B cell (primary cell): ENCODE data around the gene RASGRF2. TPM values are rescaled to one million over a fixed set of nuclear protein-coding genes. Genes with fewer than 3 reads are reported as not detected.

Source experiments
- ATAC-seq: fragments of 200-7000 bp; cut with Tn5 transposase; one replicate; pipeline ENCODE4 v1.10.0; 2021; ENCODE audit warnings: low read depth, mild to moderate bottlenecking, moderate number of reproducible peaks, moderate library complexity
- CTCF ChIA-PET: fragments of 350-600 bp; sonication (Branson Sonifier 250); formaldehyde crosslinking; loops from one replicate; lab custom pipeline; 2021; ENCODE audit warnings: antibody characterized with exemption, inconsistent platforms; lab: Charles Lee
- POLR2A ChIA-PET: fragments of 350-600 bp; sonication (Branson Sonifier 250); formaldehyde crosslinking; loops from one replicate; lab custom pipeline; 2021; ENCODE audit warnings: antibody characterized with exemption; lab: Charles Lee
- DNase-seq: peaks from one replicate; pipeline ENCODE4 v3.0.0; 2013
- H2AFZ ChIP-seq: 2 replicates; pipeline ENCODE4 v1.6.1; 2012; ENCODE audit warnings: mild to moderate bottlenecking, low read depth, low read length; ENCODE audit not compliant: insufficient read depth, poor library complexity, severe bottlenecking
- H3K27ac ChIP-seq, 2 donors: 1 replicate in 1 of 2; 2 replicates in 1 of 2; pipeline ENCODE4 v1.5.1; 2012 to 2013; ENCODE audit warnings: low read length in 2 of 2, mild to moderate bottlenecking in 2 of 2, moderate library complexity in 1 of 2
- H3K27me3 ChIP-seq, 4 experiments: fragments of 200-600 bp in 1 of 4; sonication (generic) in 1 of 4; replicated peaks in 1 of 4; 1 replicate in 2 of 4; 2 replicates in 2 of 4; pipeline versions ENCODE4 v1.6.1 to v1.7.0; 2013 to 2016; ENCODE audit warnings: low read length in 3 of 4, mild to moderate bottlenecking in 2 of 4, mixed read lengths in 1 of 4, moderate library complexity in 1 of 4; ENCODE audit not compliant: insufficient read depth in 4 of 4, control insufficient read depth in 3 of 4; ENCODE audit errors: control extremely low read depth in 1 of 4
- H3K36me3 ChIP-seq, 2 experiments: replicated peaks in 1 of 2; 1 replicate in 1 of 2; 2 replicates in 1 of 2; pipeline versions ENCODE4 v1.6.1 to v1.7.1; 2013; ENCODE audit warnings: low read length in 1 of 2; ENCODE audit not compliant: insufficient read depth in 2 of 2, control insufficient read depth in 1 of 2; ENCODE audit errors: control extremely low read depth in 1 of 2, extremely low read depth in 1 of 2
- H3K4me1 ChIP-seq, 2 donors: fragments of 200-600 bp in 1 of 2; sonication (generic) in 1 of 2; 1 replicate in 1 of 2; 2 replicates in 1 of 2; pipeline versions ENCODE4 v1.5.1 to v1.6.1; 2013 to 2017; ENCODE audit warnings: low read length in 2 of 2; ENCODE audit not compliant: control insufficient read depth in 2 of 2, insufficient read depth in 2 of 2
- H3K4me2 ChIP-seq: replicated peaks from 2 replicates; pipeline ENCODE3; 2012; ENCODE audit warnings: mild to moderate bottlenecking, low read depth, low read length; ENCODE audit not compliant: poor library complexity, severe bottlenecking
- H3K4me3 ChIP-seq, 5 experiments: fragments of 200-600 bp in 1 of 5; sonication (generic) in 1 of 5; 1 replicate in 3 of 5; 2 replicates in 2 of 5; pipeline versions ENCODE4 v1.5.1 to v1.7.0; 2011 to 2016; ENCODE audit warnings: low read length in 4 of 5, mild to moderate bottlenecking in 4 of 5, low read depth in 2 of 5, control low read depth in 1 of 5, moderate library complexity in 1 of 5; ENCODE audit not compliant: insufficient read depth in 1 of 5; ENCODE audit errors: control extremely low read depth in 1 of 5, extremely low read depth in 1 of 5
- H3K79me2 ChIP-seq: fragments of 200-600 bp; sonication (generic); one replicate; pipeline ENCODE4 v1.6.0; 2016; ENCODE audit warnings: low read length; ENCODE audit not compliant: control insufficient read depth, insufficient read depth
- H3K9ac ChIP-seq: fragments of 200-600 bp; sonication (generic); 2 replicates; pipeline ENCODE4 v1.6.1; 2017; ENCODE audit warnings: mild to moderate bottlenecking, low read length, moderate library complexity
- H3K9me3 ChIP-seq, 3 donors: one replicate each; pipeline versions ENCODE4 v1.6.1 to v1.7.1; 2013; ENCODE audit warnings: low read length in 2 of 3; ENCODE audit not compliant: control insufficient read depth in 2 of 3, insufficient read depth in 1 of 3; ENCODE audit errors: control extremely low read depth in 1 of 3
- H4K20me1 ChIP-seq: 2 replicates; pipeline ENCODE4 v1.6.0; 2012; ENCODE audit warnings: mild to moderate bottlenecking, low read length; ENCODE audit not compliant: insufficient read depth, control insufficient read depth, poor library complexity, severe bottlenecking
- H3K27ac Mint-ChIP-seq: one replicate; pipeline ENCODE4 v1.8.0; 2021; ENCODE audit warnings: mixed read lengths
- H3K27me3 Mint-ChIP-seq: one replicate; pipeline ENCODE4 v1.8.0; 2021; ENCODE audit warnings: mixed read lengths
- H3K4me1 Mint-ChIP-seq: one replicate; pipeline ENCODE4 v1.8.0; 2021; ENCODE audit warnings: mixed read lengths
- H3K4me3 Mint-ChIP-seq: one replicate; pipeline ENCODE4 v1.8.0; 2021; ENCODE audit warnings: mixed read lengths
- H3K9me3 Mint-ChIP-seq: one replicate; pipeline ENCODE4 v1.8.0; 2022; ENCODE audit warnings: mixed read lengths; ENCODE audit not compliant: insufficient read depth
- EZH2 ChIP-seq: IDR thresholded peaks from 2 replicates; pipeline ENCODE4 v1.6.1; 2012; ENCODE audit warnings: borderline replicate concordance, low read depth, mild to moderate bottlenecking, moderate library complexity, low read length; ENCODE audit not compliant: insufficient read depth, poor library complexity, severe bottlenecking
- WGBS: methylation state at CpG from one replicate; pipeline ENCODE4 v1.1.5; 2013; ENCODE audit warnings: missing lambda C conversion rate; ENCODE audit not compliant: insufficient coverage; 5-methylcytosine and 5-hydroxymethylcytosine counted together
- intact Hi-C: fragments of 100-400 bp; cut with micrococcal nuclease; formaldehyde crosslinking; loops from one replicate; pipeline ENCODE4 v1.10.0; 2022
- polyA plus RNA-seq: library from polyadenylated mRNA; depleted of rRNA; stranded (reverse); fragments of >200 nt; gene quantifications from 2 replicates; pipeline ENCODE4 v1.2.3, GENCODE V29; 2012
- total RNA-seq, 2 donors: library from RNA; stranded (reverse); fragments of 120-200 nt in 1 of 2; gene quantifications; 1 replicate in 1 of 2; 2 replicates in 1 of 2; pipeline versions ENCODE4 v1.2.3 to v1.2.4, GENCODE V29; 2013 to 2022
- TF ChIP-seq, protein P1 (sequence below): fragments of 200-600 bp; IDR thresholded peaks from one replicate; pipeline ENCODE4 v1.8.0; 2022; ENCODE audit warnings: antibody characterized with exemption, mild to moderate bottlenecking

RASGRF2 gene
- total and polyA plus RNA-seq, 2 donors (not counting 1 experiment from before 2014, with no cell fraction given) = 0.04 to 0.37 TPM

DNA sequence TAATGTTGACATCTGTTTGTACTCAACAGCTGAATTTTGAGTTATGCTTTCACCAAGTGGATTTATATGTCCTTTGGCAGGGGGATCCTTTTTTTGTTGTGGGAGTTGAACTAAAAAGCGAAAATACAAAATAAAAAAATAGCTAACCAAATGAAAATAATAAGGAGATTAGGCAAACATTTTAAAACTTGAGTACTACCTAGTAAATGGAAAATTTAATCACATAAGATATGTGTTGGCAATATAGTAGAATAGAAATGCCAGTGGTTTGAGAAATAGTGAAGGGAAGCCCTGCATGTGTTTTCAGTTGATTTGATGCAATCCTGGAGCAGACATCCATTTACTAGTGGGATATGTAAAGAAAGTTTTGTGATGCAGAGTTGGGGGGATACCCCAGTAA, 98.0 kb downstream of the RASGRF2 start:
- H2AFZ ChIP-seq = no peak overlapping the region
- no peaks in the 10 kb centered on the region for H3K36me3 ChIP-seq
- no peak overlapping the region for H3K4me3 ChIP-seq
- H3K9me3 ChIP-seq = peaks cover 0 to 4% (median 0%) of the 10 kb centered on the region in 3 donors
- no peaks in the 10 kb centered on the region for H4K20me1 ChIP-seq
- ChIA-PET CTCF (no interaction called here), POLR2A (no interaction called here)
- DNase-seq (no peak), ATAC-seq (no peak)
- Mint-ChIP-seq H3K4me3 (no peak overlapping the region), H3K27ac (no peak overlapping the region), H3K27me3 (no peaks in the 10 kb centered on the region), H3K4me1 (no peaks in the 10 kb centered on the region), H3K9me3 (no peaks in the 10 kb centered on the region)
- no peaks in the 10 kb centered on the region for H3K4me1 ChIP-seq
- WGBS = no CpG with 5 or more reads among the region's 1 CpG
- TF ChIP-seq EZH2 = no peak
- no peaks in the 10 kb centered on the region for H3K27me3 ChIP-seq
- H3K79me2 ChIP-seq = no peaks in the 10 kb centered on the region
- H3K9ac ChIP-seq = no peak overlapping the region
- intact Hi-C loops = no loop called here
- H3K4me2 ChIP-seq = no peak overlapping the region
- H3K27ac ChIP-seq = no peak overlapping the region

DNA sequence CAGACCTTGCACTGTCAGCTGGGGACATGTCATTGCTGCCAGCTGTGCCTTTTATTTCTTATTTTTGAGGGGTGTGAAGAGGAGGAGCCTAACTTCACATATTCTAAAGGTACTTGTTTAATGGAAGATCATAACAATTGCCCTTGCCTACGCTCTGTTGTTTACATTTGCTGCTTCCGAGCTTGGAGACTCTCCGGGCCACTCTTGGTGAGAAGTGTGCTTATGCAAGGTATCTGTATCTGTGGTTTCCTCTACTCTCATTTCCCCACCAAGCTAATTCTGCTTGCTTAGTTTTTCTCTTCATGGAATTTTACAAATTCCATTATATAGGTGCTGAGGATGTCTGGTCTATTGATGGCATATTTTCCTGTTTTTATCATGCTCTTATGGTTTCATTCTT, 105.3 kb downstream of the RASGRF2 start:
- ATAC-seq (no peak), DNase-seq (no peak)
- Histone ChIP-seq H2AFZ (no peak overlapping the region), H3K27ac (no peak overlapping the region), H3K79me2 (no peaks in the 10 kb centered on the region), H3K36me3 (no peaks in the 10 kb centered on the region), H3K27me3 (no peaks in the 10 kb centered on the region), H3K4me2 (no peak overlapping the region), H3K4me3 (no peak overlapping the region), H3K4me1 (no peaks in the 10 kb centered on the region), H4K20me1 (no peaks in the 10 kb centered on the region), H3K9me3 (no peaks in the 10 kb centered on the region), H3K9ac (no peak overlapping the region)
- TF ChIP-seq, protein P1, sequence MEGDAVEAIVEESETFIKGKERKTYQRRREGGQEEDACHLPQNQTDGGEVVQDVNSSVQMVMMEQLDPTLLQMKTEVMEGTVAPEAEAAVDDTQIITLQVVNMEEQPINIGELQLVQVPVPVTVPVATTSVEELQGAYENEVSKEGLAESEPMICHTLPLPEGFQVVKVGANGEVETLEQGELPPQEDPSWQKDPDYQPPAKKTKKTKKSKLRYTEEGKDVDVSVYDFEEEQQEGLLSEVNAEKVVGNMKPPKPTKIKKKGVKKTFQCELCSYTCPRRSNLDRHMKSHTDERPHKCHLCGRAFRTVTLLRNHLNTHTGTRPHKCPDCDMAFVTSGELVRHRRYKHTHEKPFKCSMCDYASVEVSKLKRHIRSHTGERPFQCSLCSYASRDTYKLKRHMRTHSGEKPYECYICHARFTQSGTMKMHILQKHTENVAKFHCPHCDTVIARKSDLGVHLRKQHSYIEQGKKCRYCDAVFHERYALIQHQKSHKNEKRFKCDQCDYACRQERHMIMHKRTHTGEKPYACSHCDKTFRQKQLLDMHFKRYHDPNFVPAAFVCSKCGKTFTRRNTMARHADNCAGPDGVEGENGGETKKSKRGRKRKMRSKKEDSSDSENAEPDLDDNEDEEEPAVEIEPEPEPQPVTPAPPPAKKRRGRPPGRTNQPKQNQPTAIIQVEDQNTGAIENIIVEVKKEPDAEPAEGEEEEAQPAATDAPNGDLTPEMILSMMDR = no peak
- TF ChIP-seq EZH2 = no peak
- ChIA-PET POLR2A (no interaction called here), CTCF (no interaction called here)
- Mint-ChIP-seq H3K4me3 (no peak overlapping the region), H3K27me3 (peaks cover 18% of the 10 kb centered on the region), H3K9me3 (no peaks in the 10 kb centered on the region), H3K27ac (no peak overlapping the region), H3K4me1 (no peaks in the 10 kb centered on the region)
- intact Hi-C loops = no loop called here
- no CpG with 5 or more reads among the region's 3 CpGs for WGBS
